GM10248 (cell line): Measurements from ENCODE around the gene OPN4.

Source experiments
- CTCF ChIA-PET: fragments of 300-600 bp; sonication (Branson Sonifier 250); formaldehyde crosslinking; extraction: SDS; loops from one replicate; lab custom pipeline; 2021; ENCODE audit warnings: antibody characterized with exemption; lab: Yijun Ruan, JAX
- POLR2A ChIA-PET: fragments of 350-650 bp; sonication (Branson Sonifier 250); formaldehyde crosslinking; extraction: SDS; loops from one replicate; lab custom pipeline; 2020; ENCODE audit warnings: antibody characterized with exemption; lab: Yijun Ruan, JAX
- DNase-seq: peaks from one replicate; pipeline ENCODE4 v3.0.0; 2012; ENCODE audit errors: extremely low spot score
- CTCF ChIP-seq: IDR thresholded peaks from 2 replicates; pipeline ENCODE4 v1.5.1; 2012; ENCODE audit warnings: mild to moderate bottlenecking, low read depth; ENCODE audit errors: extremely low read depth, missing control alignments, control extremely low read depth

OPN4 gene

GRCh38 chr10:86654411-86655172 is at the start of gene OPN4:
Gene OPN4 (plus strand): TSS chr10:86654547. CDS start chr10:86654784, 237 bp downstream.
- CTCF ChIA-PET = interaction anchor here (1.4 to 2.1 kb wide), 2 partner anchors 10 to 19 kb away, joined by 4 to 5 read pairs; no protein-coding TSS in a partner anchor
- no peak for DNase-seq
- no peak for TF ChIP-seq CTCF
- POLR2A ChIA-PET = no interaction called here

- POLR2A ChIA-PET = no interaction called here
- no peak for TF ChIP-seq CTCF
- DNase-seq = no peak
- CTCF ChIA-PET = no interaction called here
These were observed 46.7 kb upstream of the OPN4 start for GRCh38 chr10:86607674-86608073.

GRCh38 chr10:86609920-86610319 is 44.4 kb upstream of the OPN4 start:
- TF ChIP-seq CTCF = no peak
- POLR2A ChIA-PET = no interaction called here
- CTCF ChIA-PET = no interaction called here
- no peak for DNase-seq

GRCh38 chr10:86611386-86611785 is 43.0 kb upstream of the OPN4 start:
- no peak for TF ChIP-seq CTCF
- POLR2A ChIA-PET = no interaction called here
- CTCF ChIA-PET = interaction anchor here (0.7 to 1.3 kb wide), 4 partner anchors 11 to 27 kb away, joined by 3 to 5 read pairs (median 4); no protein-coding TSS in a partner anchor
- no peak for DNase-seq

- ChIA-PET CTCF (interaction anchor here (2.4 kb wide), 1 partner anchor 11 kb away, joined by 6 read pairs; no protein-coding TSS in a partner anchor), POLR2A (no interaction called here)
- DNase-seq = no peak
- TF ChIP-seq CTCF = no peak
These were observed 41.3 kb upstream of the OPN4 start for GRCh38 chr10:86613096-86613495.

GRCh38 chr10:86613905-86614304 is 40.4 kb upstream of the OPN4 start:
- no peak for DNase-seq
- POLR2A ChIA-PET = no interaction called here
- no peak for TF ChIP-seq CTCF
- CTCF ChIA-PET = interaction anchor here (2.4 kb wide), 1 partner anchor 12 kb away, joined by 6 read pairs; no protein-coding TSS in a partner anchor
